Neural cell (in vitro differentiated cells): ENCODE results near the gene S1PR3.

Experiments
- EP300 ChIP-seq: fragments of 450-650 bp; conservative IDR thresholded peaks from 2 replicates; pipeline ENCODE4 v1.6.1; 2014; ENCODE audit warnings: antibody characterized with exemption, mild to moderate bottlenecking, moderate library complexity; ENCODE audit not compliant: poor library complexity, severe bottlenecking
- EZH2 ChIP-seq: fragments of 200-600, 300-800 bp; shearing (Covaris generic), sonication (generic); IDR thresholded peaks from 2 replicates; pipeline ENCODE4 v1.6.1; 2014; ENCODE audit warnings: antibody characterized with exemption, low read length, borderline replicate concordance, mild to moderate bottlenecking; ENCODE audit not compliant: insufficient read depth, poor library complexity, severe bottlenecking
- POLR2AphosphoS5 ChIP-seq: IDR thresholded peaks from 2 replicates; pipeline ENCODE4 v1.6.1; 2012
- RAD21 ChIP-seq: fragments of 450-650 bp; conservative IDR thresholded peaks from 2 replicates; pipeline ENCODE4 v1.6.1; 2014; ENCODE audit warnings: antibody characterized with exemption, mild to moderate bottlenecking, moderate library complexity
- REST ChIP-seq: IDR thresholded peaks from 2 replicates; pipeline ENCODE4 v1.6.1; 2012; ENCODE audit warnings: borderline replicate concordance
- SMC3 ChIP-seq: fragments of 450-650 bp; conservative IDR thresholded peaks from 2 replicates; pipeline ENCODE4 v1.6.1; 2014; ENCODE audit warnings: antibody characterized with exemption, mild to moderate bottlenecking, moderate library complexity; ENCODE audit not compliant: poor library complexity
- TAF1 ChIP-seq: IDR thresholded peaks from 2 replicates; pipeline ENCODE4 v1.6.1; 2012; ENCODE audit warnings: low read depth
- TF ChIP-seq, protein P1 (sequence below): fragments of 450-650 bp; IDR thresholded peaks from 2 replicates; pipeline ENCODE4 v1.5.1; 2014; ENCODE audit warnings: antibody characterized with exemption, mild to moderate bottlenecking, moderate library complexity; ENCODE audit not compliant: poor library complexity, severe bottlenecking

DNA sequence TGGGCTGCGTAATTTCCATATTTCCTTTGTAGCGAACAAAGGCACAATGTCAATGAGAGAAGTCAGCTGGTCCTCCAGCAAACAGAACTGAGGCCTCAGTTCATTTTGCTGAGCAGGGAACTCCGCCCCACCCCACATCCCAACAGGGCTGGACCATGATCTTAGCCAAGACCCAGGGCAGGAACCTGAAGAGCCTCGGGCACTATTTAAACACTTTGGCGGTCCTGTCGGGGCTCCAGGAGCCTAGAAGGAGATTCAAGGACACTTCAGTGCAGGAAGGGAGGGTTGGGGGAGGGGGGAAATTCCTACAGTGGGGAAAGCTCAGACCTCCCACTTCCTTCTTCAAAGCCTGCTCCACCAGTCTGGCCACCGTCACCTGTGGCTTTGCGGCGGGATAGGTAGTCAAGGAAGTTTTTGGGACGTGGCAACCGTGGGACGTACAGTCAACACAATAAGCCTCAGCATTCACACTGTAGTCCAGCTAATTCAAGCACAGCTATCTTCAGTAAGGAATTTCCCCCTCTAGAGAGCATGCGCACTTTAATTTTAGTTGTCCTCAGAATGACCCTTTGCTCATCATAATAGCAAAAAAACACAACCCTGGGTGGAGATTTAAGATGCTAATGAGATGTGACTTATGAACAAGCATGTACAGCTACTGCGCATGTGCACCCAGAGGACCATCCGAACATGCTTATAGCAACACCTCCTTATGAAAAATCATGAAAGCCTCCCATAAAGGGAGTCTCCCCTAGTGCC is 30.9 kb downstream of the S1PR3 start:
- TF ChIP-seq EZH2 (no peak), POLR2AphosphoS5 (no peak), TAF1 (no peak), RAD21 (no peak), SMC3 (no peak), EP300 (no peak), REST (no peak)
- TF ChIP-seq, protein P1, sequence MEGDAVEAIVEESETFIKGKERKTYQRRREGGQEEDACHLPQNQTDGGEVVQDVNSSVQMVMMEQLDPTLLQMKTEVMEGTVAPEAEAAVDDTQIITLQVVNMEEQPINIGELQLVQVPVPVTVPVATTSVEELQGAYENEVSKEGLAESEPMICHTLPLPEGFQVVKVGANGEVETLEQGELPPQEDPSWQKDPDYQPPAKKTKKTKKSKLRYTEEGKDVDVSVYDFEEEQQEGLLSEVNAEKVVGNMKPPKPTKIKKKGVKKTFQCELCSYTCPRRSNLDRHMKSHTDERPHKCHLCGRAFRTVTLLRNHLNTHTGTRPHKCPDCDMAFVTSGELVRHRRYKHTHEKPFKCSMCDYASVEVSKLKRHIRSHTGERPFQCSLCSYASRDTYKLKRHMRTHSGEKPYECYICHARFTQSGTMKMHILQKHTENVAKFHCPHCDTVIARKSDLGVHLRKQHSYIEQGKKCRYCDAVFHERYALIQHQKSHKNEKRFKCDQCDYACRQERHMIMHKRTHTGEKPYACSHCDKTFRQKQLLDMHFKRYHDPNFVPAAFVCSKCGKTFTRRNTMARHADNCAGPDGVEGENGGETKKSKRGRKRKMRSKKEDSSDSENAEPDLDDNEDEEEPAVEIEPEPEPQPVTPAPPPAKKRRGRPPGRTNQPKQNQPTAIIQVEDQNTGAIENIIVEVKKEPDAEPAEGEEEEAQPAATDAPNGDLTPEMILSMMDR, result no peak
